OCI-LY1 (cell line): Measurements from ENCODE around the gene PDCL2.

Experiments
- H2AFZ ChIP-seq: fragments of 200-600 bp; sonication (generic), shearing (Covaris generic); 2 replicates; pipeline ENCODE4 v1.6.0; 2014; ENCODE audit warnings: antibody characterized with exemption, mild to moderate bottlenecking, low read length
- H3F3A ChIP-seq: fragments of 200-600 bp; sonication (generic), shearing (Covaris generic); 2 replicates; pipeline ENCODE4 v1.6.0; 2014; ENCODE audit warnings: mild to moderate bottlenecking, antibody characterized with exemption, low read length, moderate library complexity; ENCODE audit not compliant: insufficient read depth
- H3K27ac ChIP-seq: fragments of 200-600 bp; sonication (generic); 2 replicates; pipeline ENCODE4 v1.5.1; 2014; ENCODE audit warnings: low read length, mixed run types, mild to moderate bottlenecking, low read depth; ENCODE audit not compliant: poor library complexity, severe bottlenecking
- H3K27me3 ChIP-seq: fragments of 200-600 bp; sonication (generic); 2 replicates; pipeline ENCODE4 v1.6.0; 2014; ENCODE audit warnings: antibody characterized with exemption, mild to moderate bottlenecking, low read length, moderate library complexity; ENCODE audit not compliant: insufficient read depth
- H3K36me3 ChIP-seq: fragments of 200-600 bp; sonication (generic); 2 replicates; pipeline ENCODE4 v1.6.1; 2014; ENCODE audit warnings: mild to moderate bottlenecking, antibody characterized with exemption, low read length, moderate library complexity, mixed read lengths; ENCODE audit not compliant: insufficient read depth
- H3K4me1 ChIP-seq: fragments of 200-600 bp; sonication (generic); 2 replicates; pipeline ENCODE4 v1.5.1; 2014; ENCODE audit warnings: mild to moderate bottlenecking, low read length, moderate library complexity; ENCODE audit not compliant: insufficient read depth, severe bottlenecking
- H3K4me2 ChIP-seq: fragments of 200-600 bp; sonication (generic), shearing (Covaris generic); 2 replicates; pipeline ENCODE4 v1.6.1; 2014; ENCODE audit warnings: low read length
- H3K4me3 ChIP-seq: fragments of 200-600 bp; sonication (generic); 2 replicates; pipeline ENCODE4 v1.5.1; 2014; ENCODE audit warnings: low read length, low read depth, mild to moderate bottlenecking, mixed read lengths; ENCODE audit not compliant: poor library complexity, severe bottlenecking
- H3K79me2 ChIP-seq: fragments of 200-600 bp; shearing (Covaris generic); 2 replicates; pipeline ENCODE4 v1.6.1; 2016; ENCODE audit warnings: mixed run types, low read length, mixed read lengths; ENCODE audit not compliant: insufficient read depth
- H3K9ac ChIP-seq: fragments of 200-600 bp; sonication (generic), shearing (Covaris generic); 2 replicates; pipeline ENCODE4 v1.6.1; 2014; ENCODE audit warnings: mild to moderate bottlenecking, low read length, mixed read lengths
- H3K9me2 ChIP-seq: fragments of 200-600 bp; sonication (generic), shearing (Covaris generic); 2 replicates; pipeline ENCODE4 v1.6.1; 2014; ENCODE audit warnings: low read depth, mild to moderate bottlenecking, low read length, mixed read lengths
- H3K9me3 ChIP-seq: fragments of 200-600 bp; shearing (Covaris generic); 2 replicates; pipeline ENCODE4 v1.6.1; 2014; ENCODE audit warnings: low read length, mixed read lengths
- H4K20me1 ChIP-seq: fragments of 200-600 bp; sonication (generic), shearing (Covaris generic); 2 replicates; pipeline ENCODE4 v1.6.0; 2016; ENCODE audit warnings: mild to moderate bottlenecking, low read length; ENCODE audit not compliant: insufficient read depth
- CTCF ChIP-seq: fragments of 200-600 bp; sonication (generic), shearing (Covaris generic); IDR thresholded peaks from 2 replicates; pipeline ENCODE4 v1.5.1; 2017; ENCODE audit warnings: mild to moderate bottlenecking, antibody characterized with exemption, low read length, moderate library complexity, mixed read lengths
- EZH2 ChIP-seq: fragments of 200-600 bp; sonication (generic), shearing (Covaris generic); IDR thresholded peaks from 2 replicates; pipeline ENCODE4 v1.8.0; 2017; ENCODE audit warnings: borderline replicate concordance, mixed run types, mild to moderate bottlenecking, antibody characterized with exemption, low read length, moderate library complexity, mixed read lengths

The PDCL2 gene

GRCh38 chr4:55546756-55547465, 45.1 kb downstream of the PDCL2 start, which contains the start of gene CLOCK:
CLOCK (minus strand) TSS chr4:55546909; CDS start chr4:55482785, 64,124 bp downstream.
- H3K9me2 ChIP-seq = no peaks in the 10 kb centered on the region
- TF ChIP-seq CTCF (peak; percentile 52), EZH2 (no peak)
- no peaks in the 10 kb centered on the region for H4K20me1 ChIP-seq
- peak within 1 kb of the TSS; percentile 74 for H3K4me3 ChIP-seq
- no peaks in the 10 kb centered on the region for H3K79me2 ChIP-seq
- no peak within 1 kb of the TSS for H3K27ac ChIP-seq
- peak within 1 kb of the TSS; percentile 82 for H3K9ac ChIP-seq
- H3K4me2 ChIP-seq = peak within 1 kb of the TSS; percentile 90
- no peak within 1 kb of the TSS for H2AFZ ChIP-seq
- peaks cover 16% of the 10 kb centered on the region for H3K4me1 ChIP-seq
- no peaks in the 10 kb centered on the region for H3F3A ChIP-seq
- 0 out of 2 replicates have a peak, but pooled peaks cover 4% of the 10 kb centered on the region for H3K27me3 ChIP-seq
- no peaks in the 10 kb centered on the region for H3K36me3 ChIP-seq
- H3K9me3 ChIP-seq = no peaks in the 10 kb centered on the region

GRCh38 chr4:55546506-55546755, 45.6 kb downstream of the PDCL2 start:
- H3K9ac ChIP-seq = peak overlapping the region; percentile 82
- TF ChIP-seq EZH2 (no peak), CTCF (no peak)
- no peaks in the 10 kb centered on the region for H3K9me2 ChIP-seq
- H3K27ac ChIP-seq = no peak overlapping the region
- H4K20me1 ChIP-seq = no peaks in the 10 kb centered on the region
- H3K9me3 ChIP-seq = no peaks in the 10 kb centered on the region
- H3K4me2 ChIP-seq = peak overlapping the region; percentile 90
- H3K79me2 ChIP-seq = no peaks in the 10 kb centered on the region
- peak overlapping the region; percentile 74 for H3K4me3 ChIP-seq
- no peak overlapping the region for H2AFZ ChIP-seq
- H3F3A ChIP-seq = no peaks in the 10 kb centered on the region
- 0 out of 2 replicates have a peak, but pooled peaks cover 4% of the 10 kb centered on the region for H3K27me3 ChIP-seq
- peaks cover 16% of the 10 kb centered on the region for H3K4me1 ChIP-seq
- no peaks in the 10 kb centered on the region for H3K36me3 ChIP-seq

- H3K27me3 ChIP-seq = 0 out of 2 replicates have a peak, but pooled peaks cover 4% of the 10 kb centered on the region
- H3K4me1 ChIP-seq = peaks cover 16% of the 10 kb centered on the region
These were observed 46.2 kb downstream of the PDCL2 start for GRCh38 chr4:55545641-55546505.

More at GRCh38 chr4:55545641-55546505, 46.2 kb downstream of the PDCL2 start:
- H3K9ac ChIP-seq = peak overlapping the region; percentile 82
- no peaks in the 10 kb centered on the region for H4K20me1 ChIP-seq
- H3K27ac ChIP-seq = no peak overlapping the region
- H3F3A ChIP-seq = no peaks in the 10 kb centered on the region
- TF ChIP-seq EZH2 (no peak), CTCF (no peak)
- H3K79me2 ChIP-seq = no peaks in the 10 kb centered on the region
- H3K9me3 ChIP-seq = no peaks in the 10 kb centered on the region
- peak overlapping the region; percentile 74 for H3K4me3 ChIP-seq
- H3K36me3 ChIP-seq = no peaks in the 10 kb centered on the region
- H3K4me2 ChIP-seq = peak overlapping the region; percentile 86
- H3K9me2 ChIP-seq = no peaks in the 10 kb centered on the region
- H2AFZ ChIP-seq = no peak overlapping the region
